GM19240 (cell line): ENCODE measurements around the gene C2CD4D.

Experiments used
- DNase-seq: peaks from one replicate; pipeline ENCODE4 v3.0.0; 2011; ENCODE audit warnings: low spot score; ENCODE audit not compliant: insufficient read length

C2CD4D gene

GRCh38 chr1:151790071-151790939 lies 49.3 kb downstream of the C2CD4D start, which contains the start of gene TDRKH:
TDRKH (minus strand) TSS chr1:151790500; CDS start chr1:151783022, 7,478 bp downstream.
- DNase-seq, result peak; percentile 98
